Measurements from ENCODE around the gene SLC25A21. TPM values are rescaled to one million over a fixed set of nuclear protein-coding genes. Genes with fewer than 3 reads are reported as not detected.
"Not testable (repeated sequence)": the region's sequence is repeated elsewhere in the genome, so short reads cannot be mapped to it uniquely, and the experiment has no call there.

Gene SLC25A21
- total and polyA plus RNA-seq, 9 donors, result 0.85 to 3.3 (median 1.1) TPM

DNA sequence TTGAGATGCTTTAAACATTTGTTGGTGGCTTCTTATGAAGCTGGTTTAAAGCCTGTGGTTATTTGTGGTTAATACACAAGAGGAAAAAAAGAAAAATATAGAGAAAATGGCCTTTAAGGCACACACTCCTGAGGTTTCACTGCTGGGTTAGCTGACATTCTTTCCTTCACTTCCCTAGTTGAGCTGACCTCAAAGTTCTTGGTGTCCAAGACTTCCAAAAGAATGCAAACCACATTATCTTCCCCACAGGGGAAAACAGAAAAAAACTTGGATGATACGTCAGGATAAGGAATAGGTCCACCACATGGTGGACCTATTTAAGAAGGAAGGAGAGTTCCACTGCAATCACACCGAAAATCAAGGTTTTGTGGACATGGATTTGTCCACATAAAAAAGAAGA, 94.3 kb downstream of the SLC25A21 start:
- no peak overlapping the region for H3K27ac ChIP-seq (ENCODE audit: low read length)
- no peaks in the 10 kb centered on the region for H3K36me3 ChIP-seq (ENCODE audit: control insufficient read depth, insufficient read depth, low read length)
- no peaks in the 10 kb centered on the region for H3K9me3 ChIP-seq (replicated peaks; ENCODE audit: control insufficient read depth, low read depth, low read length)
- H3K27me3 ChIP-seq (ENCODE audit: control insufficient read depth, insufficient read depth, low read length), result no peaks in the 10 kb centered on the region
- WGBS (ENCODE audit: insufficient coverage), result 50% methylated on average over 1 of the region's 2 CpGs
- H3K4me3 ChIP-seq (ENCODE audit: low read length), result no peak overlapping the region
- no peaks in the 10 kb centered on the region for H3K4me1 ChIP-seq (ENCODE audit: control insufficient read depth, insufficient read depth, low read length)
- DNase-seq, result no peak

DNA sequence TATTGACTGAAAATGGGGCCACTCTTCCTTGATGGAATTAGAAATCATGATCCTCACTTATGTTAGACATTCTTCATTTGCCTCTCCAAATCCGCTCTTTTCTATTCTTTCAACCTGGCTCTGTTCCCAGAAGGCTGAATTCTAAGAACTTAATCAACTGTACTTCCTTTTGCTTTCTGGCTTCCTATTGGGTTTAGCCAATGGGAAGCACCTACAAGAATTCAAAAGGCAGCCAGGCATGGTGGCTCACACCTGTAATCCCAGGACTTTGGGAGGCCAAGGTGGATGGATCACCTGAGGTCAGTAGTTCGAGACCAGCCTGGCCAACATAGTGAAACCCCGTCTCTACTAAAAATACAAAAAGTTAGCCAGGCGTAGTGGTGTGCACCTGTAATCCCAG, 98.1 kb downstream of the SLC25A21 start:
- not testable (repeated sequence) for H3K4me1 ChIP-seq (ENCODE audit: control insufficient read depth, insufficient read depth, low read length); H3K4me3 ChIP-seq (ENCODE audit: low read length); H3K27ac ChIP-seq (ENCODE audit: low read length); H3K27me3 ChIP-seq (ENCODE audit: control insufficient read depth, insufficient read depth, low read length); H3K9me3 ChIP-seq (replicated peaks; ENCODE audit: control insufficient read depth, low read depth, low read length); H3K36me3 ChIP-seq (ENCODE audit: control insufficient read depth, insufficient read depth, low read length)
- 38% methylated on average over 1 of the region's 4 CpGs for WGBS (ENCODE audit: insufficient coverage)
- peak; percentile 35 for DNase-seq

DNA sequence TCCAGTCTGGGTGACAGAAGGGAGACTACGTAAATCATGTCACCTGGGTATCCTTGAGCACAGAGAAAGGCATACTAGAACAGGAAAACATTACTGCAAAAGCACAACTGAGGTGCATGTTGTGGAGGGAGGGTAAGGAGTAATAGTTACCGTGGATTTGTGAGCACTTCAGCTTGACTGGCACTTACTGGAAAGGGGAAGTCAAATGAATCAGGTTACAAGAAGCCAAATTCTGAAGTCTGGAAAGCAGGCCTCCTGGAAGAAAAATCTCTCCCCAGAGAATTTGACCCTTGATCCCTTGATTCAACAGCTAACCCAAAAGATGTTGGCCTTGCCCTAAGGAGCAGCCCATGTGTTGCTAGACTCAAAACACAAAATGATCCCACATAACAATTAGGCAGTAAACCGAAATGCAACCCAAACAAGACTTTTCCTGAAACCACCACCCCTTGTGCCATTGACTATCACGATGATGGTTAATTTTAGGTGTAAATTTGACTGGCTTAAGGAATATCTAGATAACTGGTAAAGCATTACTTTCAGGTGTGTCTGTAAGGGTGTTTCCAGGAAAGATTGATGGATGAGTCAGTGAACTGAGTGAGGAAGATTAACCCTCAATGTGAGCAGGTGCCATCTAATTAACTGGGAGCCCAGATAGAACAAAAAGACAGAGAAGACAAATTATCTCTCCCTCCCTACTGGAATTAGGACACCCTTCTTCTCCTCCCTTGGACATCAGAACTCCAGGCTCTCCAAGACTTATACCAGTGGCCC, 108.8 kb downstream of the SLC25A21 start:
- Histone ChIP-seq H3K9me3 (replicated peaks; ENCODE audit: control insufficient read depth, low read depth, low read length) (no peaks in the 10 kb centered on the region), H3K36me3 (ENCODE audit: control insufficient read depth, insufficient read depth, low read length) (no peaks in the 10 kb centered on the region), H3K27ac (ENCODE audit: low read length) (no peak overlapping the region), H3K4me3 (ENCODE audit: low read length) (no peak overlapping the region), H3K27me3 (ENCODE audit: control insufficient read depth, insufficient read depth, low read length) (no peaks in the 10 kb centered on the region), H3K4me1 (ENCODE audit: control insufficient read depth, insufficient read depth, low read length) (no peaks in the 10 kb centered on the region)
- DNase-seq, result no peak
- WGBS (ENCODE audit: insufficient coverage), result 100% methylated on average over 1 of the region's 4 CpGs

- H3K4me1 ChIP-seq (ENCODE audit: control insufficient read depth, insufficient read depth, low read length), result no peaks in the 10 kb centered on the region
- no peak for DNase-seq
- WGBS (ENCODE audit: insufficient coverage), result 60% methylated on average over 1 of the region's 4 CpGs
- no peak overlapping the region for H3K27ac ChIP-seq (ENCODE audit: low read length)
- no peaks in the 10 kb centered on the region for H3K9me3 ChIP-seq (replicated peaks; ENCODE audit: control insufficient read depth, low read depth, low read length)
- H3K27me3 ChIP-seq (ENCODE audit: control insufficient read depth, insufficient read depth, low read length), result no peaks in the 10 kb centered on the region
- H3K36me3 ChIP-seq (ENCODE audit: control insufficient read depth, insufficient read depth, low read length), result no peaks in the 10 kb centered on the region
- H3K4me3 ChIP-seq (ENCODE audit: low read length), result no peak overlapping the region
Observed at GRCh38 chr14:37062191-37062803, 110.1 kb downstream of the SLC25A21 start.

- Histone ChIP-seq H3K4me1 (ENCODE audit: control insufficient read depth, insufficient read depth, low read length) (no peaks in the 10 kb centered on the region), H3K27me3 (ENCODE audit: control insufficient read depth, insufficient read depth, low read length) (no peaks in the 10 kb centered on the region), H3K9me3 (replicated peaks; ENCODE audit: control insufficient read depth, low read depth, low read length) (no peaks in the 10 kb centered on the region), H3K36me3 (ENCODE audit: control insufficient read depth, insufficient read depth, low read length) (no peaks in the 10 kb centered on the region), H3K4me3 (ENCODE audit: low read length) (no peak overlapping the region), H3K27ac (ENCODE audit: low read length) (no peak overlapping the region)
- WGBS (ENCODE audit: insufficient coverage), result no CpG with 5 or more reads among the region's 1 CpG
- DNase-seq, result no peak
Observed at GRCh38 chr14:37061697-37062096, 110.7 kb downstream of the SLC25A21 start.

- Histone ChIP-seq H3K4me1 (ENCODE audit: control insufficient read depth, insufficient read depth, low read length) (no peaks in the 10 kb centered on the region), H3K4me3 (ENCODE audit: low read length) (no peak overlapping the region), H3K36me3 (ENCODE audit: control insufficient read depth, insufficient read depth, low read length) (no peaks in the 10 kb centered on the region), H3K27ac (ENCODE audit: low read length) (no peak overlapping the region), H3K27me3 (ENCODE audit: control insufficient read depth, insufficient read depth, low read length) (no peaks in the 10 kb centered on the region), H3K9me3 (replicated peaks; ENCODE audit: control insufficient read depth, low read depth, low read length) (no peaks in the 10 kb centered on the region)
- WGBS (ENCODE audit: insufficient coverage), result 67% methylated on average over 1 of the region's 3 CpGs
- no peak for DNase-seq
Observed at GRCh38 chr14:37060496-37061260, 111.7 kb downstream of the SLC25A21 start.

GRCh38 chr14:37057776-37058175, 114.6 kb downstream of the SLC25A21 start:
- no peaks in the 10 kb centered on the region for H3K36me3 ChIP-seq (ENCODE audit: control insufficient read depth, insufficient read depth, low read length)
- H3K27ac ChIP-seq (ENCODE audit: low read length), result no peak overlapping the region
- H3K4me3 ChIP-seq (ENCODE audit: low read length), result no peak overlapping the region
- peaks cover 2% of the 10 kb centered on the region for H3K9me3 ChIP-seq (replicated peaks; ENCODE audit: control insufficient read depth, low read depth, low read length)
- no peaks in the 10 kb centered on the region for H3K27me3 ChIP-seq (ENCODE audit: control insufficient read depth, insufficient read depth, low read length)
- no peak for DNase-seq
- H3K4me1 ChIP-seq (ENCODE audit: control insufficient read depth, insufficient read depth, low read length), result no peaks in the 10 kb centered on the region
- WGBS (ENCODE audit: insufficient coverage), result 40% methylated on average over 1 of the region's 3 CpGs

GRCh38 chr14:37056473-37056872, 115.9 kb downstream of the SLC25A21 start:
- DNase-seq, result no peak
- Histone ChIP-seq H3K27ac (ENCODE audit: low read length) (no peak overlapping the region), H3K4me3 (ENCODE audit: low read length) (no peak overlapping the region), H3K9me3 (replicated peaks; ENCODE audit: control insufficient read depth, low read depth, low read length) (peaks cover 2% of the 10 kb centered on the region), H3K4me1 (ENCODE audit: control insufficient read depth, insufficient read depth, low read length) (no peaks in the 10 kb centered on the region), H3K27me3 (ENCODE audit: control insufficient read depth, insufficient read depth, low read length) (no peaks in the 10 kb centered on the region), H3K36me3 (ENCODE audit: control insufficient read depth, insufficient read depth, low read length) (no peaks in the 10 kb centered on the region)
- WGBS (ENCODE audit: insufficient coverage), result 64% methylated on average over 3 of the region's 3 CpGs

DNA sequence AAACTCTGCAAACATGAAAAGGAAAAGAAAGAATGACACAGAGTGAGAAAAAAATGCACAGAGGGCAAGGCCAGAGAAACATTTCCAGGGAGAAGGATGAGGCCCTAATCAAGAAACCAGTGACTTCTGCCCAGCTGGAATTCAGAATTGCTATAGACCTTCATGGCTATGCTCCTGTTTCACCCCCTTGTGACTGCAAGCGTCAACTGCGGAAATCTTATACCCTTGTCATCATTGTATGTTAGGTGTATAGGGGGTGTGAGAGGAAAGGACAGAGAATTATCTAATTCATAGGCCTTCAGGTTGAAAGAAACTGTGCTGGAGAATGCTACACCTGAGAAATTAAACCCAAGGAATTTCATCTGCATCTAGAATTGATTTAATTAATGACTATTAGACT, 117.5 kb downstream of the SLC25A21 start:
- no peaks in the 10 kb centered on the region for H3K27me3 ChIP-seq (ENCODE audit: control insufficient read depth, insufficient read depth, low read length)
- no peak overlapping the region for H3K4me3 ChIP-seq (ENCODE audit: low read length)
- H3K4me1 ChIP-seq (ENCODE audit: control insufficient read depth, insufficient read depth, low read length), result no peaks in the 10 kb centered on the region
- peaks cover 2% of the 10 kb centered on the region for H3K9me3 ChIP-seq (replicated peaks; ENCODE audit: control insufficient read depth, low read depth, low read length)
- no peak for DNase-seq
- no peak overlapping the region for H3K27ac ChIP-seq (ENCODE audit: low read length)
- H3K36me3 ChIP-seq (ENCODE audit: control insufficient read depth, insufficient read depth, low read length), result no peaks in the 10 kb centered on the region
- no CpG with 5 or more reads among the region's 2 CpGs for WGBS (ENCODE audit: insufficient coverage)

GRCh38 chr14:37054144-37054543, 118.3 kb downstream of the SLC25A21 start:
- no peaks in the 10 kb centered on the region for H3K27me3 ChIP-seq (ENCODE audit: control insufficient read depth, insufficient read depth, low read length)
- DNase-seq, result no peak
- no peak overlapping the region for H3K4me3 ChIP-seq (ENCODE audit: low read length)
- peaks cover 2% of the 10 kb centered on the region for H3K9me3 ChIP-seq (replicated peaks; ENCODE audit: control insufficient read depth, low read depth, low read length)
- no peaks in the 10 kb centered on the region for H3K4me1 ChIP-seq (ENCODE audit: control insufficient read depth, insufficient read depth, low read length)
- no peaks in the 10 kb centered on the region for H3K36me3 ChIP-seq (ENCODE audit: control insufficient read depth, insufficient read depth, low read length)
- H3K27ac ChIP-seq (ENCODE audit: low read length), result no peak overlapping the region

Data from muscle of leg (tissue), 11 donors.